ENCODE results near the gene DLX3. TPM values are rescaled to one million over a fixed set of nuclear protein-coding genes. Genes with fewer than 3 reads are reported as not detected.

DLX3 gene
- total and polyA plus RNA-seq, 2 experiments from 2014 or later: 0.63 to 2.1 TPM

- Histone ChIP-seq H3K9me3 (ENCODE audit: low read depth) (no peaks in the 10 kb centered on the region), H3K27ac (no peak overlapping the region), H3K4me3 (no peak overlapping the region), H3K4me1 (ENCODE audit: low read depth) (peaks cover 8% of the 10 kb centered on the region), H3K27me3 (peaks cover 44% of the 10 kb centered on the region), H3K36me3 (no peaks in the 10 kb centered on the region)
- DNase-seq (ENCODE audit: low read depth in 1 of 2, low spot score in 1 of 2): no peak
- no peak for TF ChIP-seq CTCF (IDR thresholded peaks at IDR 0.05; ENCODE audit: low read depth, low read length)
Measured at GRCh38 chr17:49984776-49985175, 10.2 kb downstream of the DLX3 start.

- Histone ChIP-seq H3K27ac (no peak overlapping the region), H3K4me3 (no peak overlapping the region), H3K36me3 (no peaks in the 10 kb centered on the region), H3K27me3 (peaks cover 39% of the 10 kb centered on the region), H3K4me1 (ENCODE audit: low read depth) (peaks cover 8% of the 10 kb centered on the region), H3K9me3 (ENCODE audit: low read depth) (no peaks in the 10 kb centered on the region)
- no peak for DNase-seq (ENCODE audit: low read depth in 1 of 2, low spot score in 1 of 2)
- TF ChIP-seq CTCF (IDR thresholded peaks at IDR 0.05; ENCODE audit: low read depth, low read length): no peak
Measured at GRCh38 chr17:49984283-49984682, 10.7 kb downstream of the DLX3 start.

- peaks cover 8% of the 10 kb centered on the region for H3K4me1 ChIP-seq (ENCODE audit: low read depth)
- peak in 1 of 2 donors; percentile 77 for DNase-seq (ENCODE audit: low read depth in 1 of 2, low spot score in 1 of 2)
- H3K27ac ChIP-seq: no peak overlapping the region
- H3K9me3 ChIP-seq (ENCODE audit: low read depth): no peaks in the 10 kb centered on the region
- TF ChIP-seq CTCF (IDR thresholded peaks at IDR 0.05; ENCODE audit: low read depth, low read length): no peak
- no peak overlapping the region for H3K4me3 ChIP-seq
- H3K27me3 ChIP-seq: peaks cover 32% of the 10 kb centered on the region
- H3K36me3 ChIP-seq: no peaks in the 10 kb centered on the region
Measured at GRCh38 chr17:49980703-49981197, 14.3 kb downstream of the DLX3 start.

GRCh38 chr17:49979748-49980479 is 15.1 kb downstream of the DLX3 start:
- Histone ChIP-seq H3K4me3 (no peak overlapping the region), H3K36me3 (no peaks in the 10 kb centered on the region), H3K4me1 (ENCODE audit: low read depth) (peaks cover 8% of the 10 kb centered on the region), H3K27me3 (peaks cover 40% of the 10 kb centered on the region), H3K9me3 (ENCODE audit: low read depth) (no peaks in the 10 kb centered on the region), H3K27ac (no peak overlapping the region)
- no peak for DNase-seq (ENCODE audit: low read depth in 1 of 2, low spot score in 1 of 2)
- TF ChIP-seq CTCF (IDR thresholded peaks at IDR 0.05; ENCODE audit: low read depth, low read length): no peak

GRCh38 chr17:49978501-49978900 is 16.5 kb downstream of the DLX3 start:
- peak in 1 of 2 donors; percentile 12 for DNase-seq (ENCODE audit: low read depth in 1 of 2, low spot score in 1 of 2)
- Histone ChIP-seq H3K9me3 (ENCODE audit: low read depth) (no peaks in the 10 kb centered on the region), H3K27ac (no peak overlapping the region), H3K27me3 (peaks cover 54% of the 10 kb centered on the region), H3K4me3 (no peak overlapping the region), H3K4me1 (ENCODE audit: low read depth) (peaks cover 8% of the 10 kb centered on the region), H3K36me3 (no peaks in the 10 kb centered on the region)
- no peak for TF ChIP-seq CTCF (IDR thresholded peaks at IDR 0.05; ENCODE audit: low read depth, low read length)
